Tibial artery (tissue), 4 donors: ENCODE results near the gene IPCEF1.

ENCODE experiments used
- DNase-seq, 2 donors: peaks; one replicate each; pipeline ENCODE4 v3.0.0-alpha.2; 2019
- H3K27ac ChIP-seq, 2 donors: fragments of 200-600 bp; sonication (generic) in 1 of 2; 1 replicate in 1 of 2; 2 replicates in 1 of 2; pipeline ENCODE4 v1.5.1; 2018 to 2019; ENCODE audit warnings: mild to moderate bottlenecking in 1 of 2
- H3K27me3 ChIP-seq, 2 donors: fragments of 200-600 bp; sonication (generic) in 1 of 2; one replicate each; pipeline versions ENCODE4 v1.5.1 to v1.6.0; 2016 to 2019
- H3K36me3 ChIP-seq, 3 donors: fragments of 200-600 bp; sonication (generic) in 2 of 3; one replicate each; pipeline ENCODE4 v1.5.1; 2016 to 2019; ENCODE audit warnings: mild to moderate bottlenecking in 2 of 3
- H3K4me1 ChIP-seq, 4 donors: fragments of 200-600 bp; sonication (generic) in 2 of 4; 1 replicate in 3 of 4; 2 replicates in 1 of 4; pipeline ENCODE4 v1.5.1; 2016 to 2019
- H3K4me3 ChIP-seq, 2 donors: fragments of 200-600 bp; sonication (generic) in 1 of 2; 1 replicate in 1 of 2; 2 replicates in 1 of 2; pipeline ENCODE4 v1.5.1; 2018 to 2019; ENCODE audit warnings: mild to moderate bottlenecking in 2 of 2
- H3K9me3 ChIP-seq, 3 donors: fragments of 200-600 bp; sonication (generic) in 1 of 3; one replicate each; pipeline ENCODE4 v1.5.1; 2016 to 2019
- intact Hi-C: fragments of 100-400 bp; cut with DNase I; formaldehyde crosslinking; loops from one replicate; pipeline ENCODE4 v1.15.0; 2023; ENCODE audit warnings: low total_unique reads
- TF ChIP-seq, protein P1 (sequence below), 2 experiments: fragments of 200-600 bp in 1 of 2; fragments of 450-650 bp in 1 of 2; IDR thresholded peaks; one replicate each; pipeline ENCODE4 v1.5.1; 2017 to 2019; ENCODE audit warnings: antibody characterized with exemption in 2 of 2, mild to moderate bottlenecking in 1 of 2, moderate library complexity in 1 of 2

IPCEF1 gene

GRCh38 chr6:154267508-154268106 is 89.0 kb downstream of the IPCEF1 start:
- intact Hi-C loops, result no loop called here
- H3K4me3 ChIP-seq, result no peak overlapping the region
- H3K27me3 ChIP-seq, result no peaks in the 10 kb centered on the region
- H3K4me1 ChIP-seq, result no peaks in the 10 kb centered on the region
- no peak overlapping the region for H3K27ac ChIP-seq
- H3K9me3 ChIP-seq, result no peaks in the 10 kb centered on the region
- TF ChIP-seq, protein P1, sequence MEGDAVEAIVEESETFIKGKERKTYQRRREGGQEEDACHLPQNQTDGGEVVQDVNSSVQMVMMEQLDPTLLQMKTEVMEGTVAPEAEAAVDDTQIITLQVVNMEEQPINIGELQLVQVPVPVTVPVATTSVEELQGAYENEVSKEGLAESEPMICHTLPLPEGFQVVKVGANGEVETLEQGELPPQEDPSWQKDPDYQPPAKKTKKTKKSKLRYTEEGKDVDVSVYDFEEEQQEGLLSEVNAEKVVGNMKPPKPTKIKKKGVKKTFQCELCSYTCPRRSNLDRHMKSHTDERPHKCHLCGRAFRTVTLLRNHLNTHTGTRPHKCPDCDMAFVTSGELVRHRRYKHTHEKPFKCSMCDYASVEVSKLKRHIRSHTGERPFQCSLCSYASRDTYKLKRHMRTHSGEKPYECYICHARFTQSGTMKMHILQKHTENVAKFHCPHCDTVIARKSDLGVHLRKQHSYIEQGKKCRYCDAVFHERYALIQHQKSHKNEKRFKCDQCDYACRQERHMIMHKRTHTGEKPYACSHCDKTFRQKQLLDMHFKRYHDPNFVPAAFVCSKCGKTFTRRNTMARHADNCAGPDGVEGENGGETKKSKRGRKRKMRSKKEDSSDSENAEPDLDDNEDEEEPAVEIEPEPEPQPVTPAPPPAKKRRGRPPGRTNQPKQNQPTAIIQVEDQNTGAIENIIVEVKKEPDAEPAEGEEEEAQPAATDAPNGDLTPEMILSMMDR (IDR thresholded peaks at IDR 0.05), result no peak
- no peak for DNase-seq
- no peaks in the 10 kb centered on the region for H3K36me3 ChIP-seq

DNA sequence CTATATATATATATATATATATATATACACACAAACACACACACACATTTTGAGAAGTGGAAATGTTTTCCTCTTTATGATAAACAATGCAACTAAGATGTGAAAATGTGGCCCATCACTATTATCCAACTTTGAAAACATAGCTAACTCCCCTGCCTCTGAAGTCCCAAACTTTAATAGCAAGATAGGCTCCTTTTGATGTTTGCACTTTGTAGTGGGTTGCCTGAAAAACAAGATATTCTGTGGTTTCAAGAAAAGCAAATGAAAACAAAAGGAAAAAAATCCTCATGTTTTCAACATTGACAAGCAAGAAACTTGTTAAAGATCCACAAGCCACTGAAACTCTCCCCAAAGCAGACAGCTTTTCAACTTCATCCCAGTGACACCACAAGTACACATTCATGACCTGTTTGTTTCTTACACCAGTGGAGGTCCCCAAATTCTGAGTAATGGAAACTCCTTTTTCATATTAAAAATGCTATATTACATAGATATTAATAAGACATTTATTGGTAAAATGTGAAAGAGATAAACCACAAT is 90.0 kb downstream of the IPCEF1 start:
- no peak overlapping the region for H3K27ac ChIP-seq
- no peak for DNase-seq
- H3K36me3 ChIP-seq, result no peaks in the 10 kb centered on the region
- intact Hi-C loops, result no loop called here
- no peaks in the 10 kb centered on the region for H3K4me1 ChIP-seq
- H3K27me3 ChIP-seq, result no peaks in the 10 kb centered on the region
- TF ChIP-seq, protein P1 (IDR thresholded peaks at IDR 0.05), result no peak
- H3K9me3 ChIP-seq, result no peaks in the 10 kb centered on the region
- H3K4me3 ChIP-seq, result no peak overlapping the region

GRCh38 chr6:154261688-154262397 is 94.8 kb downstream of the IPCEF1 start:
- no peaks in the 10 kb centered on the region for H3K9me3 ChIP-seq
- H3K36me3 ChIP-seq, result no peaks in the 10 kb centered on the region
- no peak overlapping the region for H3K4me3 ChIP-seq
- TF ChIP-seq, protein P1 (IDR thresholded peaks at IDR 0.05), result no peak
- no peak overlapping the region for H3K27ac ChIP-seq
- intact Hi-C loops, result no loop called here
- DNase-seq, result no peak
- no peaks in the 10 kb centered on the region for H3K27me3 ChIP-seq
- H3K4me1 ChIP-seq, result no peaks in the 10 kb centered on the region

DNA sequence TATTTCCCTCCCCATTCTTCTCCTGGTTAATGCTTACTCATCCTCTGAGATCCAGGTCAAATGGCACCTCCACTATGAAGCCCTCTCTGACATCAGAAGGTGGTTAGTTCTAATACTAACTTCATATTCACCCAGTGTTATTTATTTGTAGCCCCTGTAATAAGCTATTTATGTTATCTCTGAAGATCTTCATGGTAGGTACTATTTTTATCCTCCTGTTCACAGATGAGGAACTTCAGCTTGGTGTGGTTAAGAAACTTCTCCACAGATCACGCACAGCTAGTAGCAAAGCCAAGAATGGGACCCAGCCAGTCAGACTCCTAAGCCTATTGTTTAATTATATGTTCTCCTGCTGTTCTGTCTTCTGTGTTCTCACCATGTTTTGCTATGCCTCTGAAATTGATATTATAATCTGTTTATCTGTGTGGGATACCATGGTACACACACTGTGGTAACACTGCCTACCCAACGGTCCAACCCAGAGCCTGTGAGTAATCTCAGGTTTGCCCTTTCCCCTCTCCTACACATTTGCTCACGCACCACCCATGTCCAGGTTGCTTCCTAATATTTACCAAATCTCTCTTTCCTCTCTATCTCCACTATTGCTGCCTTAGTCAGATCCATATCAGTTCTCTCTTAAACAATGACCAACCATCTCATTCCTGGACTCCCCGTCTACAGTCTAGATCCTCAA is 98.4 kb downstream of the IPCEF1 start:
- TF ChIP-seq, protein P1 (IDR thresholded peaks at IDR 0.05), result no peak
- Histone ChIP-seq H3K27ac (no peak overlapping the region), H3K4me1 (no peaks in the 10 kb centered on the region), H3K36me3 (no peaks in the 10 kb centered on the region), H3K9me3 (no peaks in the 10 kb centered on the region), H3K4me3 (no peak overlapping the region), H3K27me3 (no peaks in the 10 kb centered on the region)
- DNase-seq, result no peak
- intact Hi-C loops, result no loop called here

GRCh38 chr6:154257067-154257466 is 99.5 kb downstream of the IPCEF1 start:
- no peaks in the 10 kb centered on the region for H3K27me3 ChIP-seq
- H3K36me3 ChIP-seq, result no peaks in the 10 kb centered on the region
- DNase-seq, result no peak
- H3K9me3 ChIP-seq, result no peaks in the 10 kb centered on the region
- H3K27ac ChIP-seq, result no peak overlapping the region
- H3K4me3 ChIP-seq, result no peak overlapping the region
- intact Hi-C loops, result no loop called here
- no peaks in the 10 kb centered on the region for H3K4me1 ChIP-seq
- TF ChIP-seq, protein P1 (IDR thresholded peaks at IDR 0.05), result no peak
